Measurements from ENCODE around the gene TOMM20. TPM values are rescaled to one million over a fixed set of nuclear protein-coding genes. Genes with fewer than 3 reads are reported as not detected.

Gene TOMM20
- total RNA-seq, 1 experiment from 2014 or later: 72.6 TPM

- peaks cover 24% of the 10 kb centered on the region for H3K36me3 ChIP-seq (ENCODE audit: insufficient read depth, low read length, poor library complexity, severe bottlenecking)
- no peak overlapping the region for H3K4me3 ChIP-seq (ENCODE audit: low read depth, low read length, poor library complexity, severe bottlenecking)
- H3K9me3 ChIP-seq (ENCODE audit: low read depth, low read length, poor library complexity, severe bottlenecking): no peaks in the 10 kb centered on the region
- H3K27ac ChIP-seq (ENCODE audit: low read depth, low read length, poor library complexity, severe bottlenecking): no peak overlapping the region
- no TSS peak for BruUV-seq (replicated peaks)
- H3K27me3 ChIP-seq (replicated peaks; ENCODE audit: insufficient read depth, low read depth, low read length, poor library complexity): no peaks in the 10 kb centered on the region
- no peak for DNase-seq (ENCODE audit: low spot score)
- CTCF ChIA-PET: no interaction called here
- intact Hi-C loops (cut with micrococcal nuclease; ENCODE audit: unreplicated experiment): loop anchor here (10.0 kb wide), 1 partner anchor 866 kb away; no protein-coding TSS in a partner anchor
- POLR2A ChIA-PET (ENCODE audit: low non-redundant PET): no interaction called here
- no peak for TF ChIP-seq EZH2 (IDR thresholded peaks at IDR 0.05; ENCODE audit: borderline replicate concordance, low read depth, low read length, poor library complexity, severe bottlenecking)
- TF ChIP-seq, protein P1, sequence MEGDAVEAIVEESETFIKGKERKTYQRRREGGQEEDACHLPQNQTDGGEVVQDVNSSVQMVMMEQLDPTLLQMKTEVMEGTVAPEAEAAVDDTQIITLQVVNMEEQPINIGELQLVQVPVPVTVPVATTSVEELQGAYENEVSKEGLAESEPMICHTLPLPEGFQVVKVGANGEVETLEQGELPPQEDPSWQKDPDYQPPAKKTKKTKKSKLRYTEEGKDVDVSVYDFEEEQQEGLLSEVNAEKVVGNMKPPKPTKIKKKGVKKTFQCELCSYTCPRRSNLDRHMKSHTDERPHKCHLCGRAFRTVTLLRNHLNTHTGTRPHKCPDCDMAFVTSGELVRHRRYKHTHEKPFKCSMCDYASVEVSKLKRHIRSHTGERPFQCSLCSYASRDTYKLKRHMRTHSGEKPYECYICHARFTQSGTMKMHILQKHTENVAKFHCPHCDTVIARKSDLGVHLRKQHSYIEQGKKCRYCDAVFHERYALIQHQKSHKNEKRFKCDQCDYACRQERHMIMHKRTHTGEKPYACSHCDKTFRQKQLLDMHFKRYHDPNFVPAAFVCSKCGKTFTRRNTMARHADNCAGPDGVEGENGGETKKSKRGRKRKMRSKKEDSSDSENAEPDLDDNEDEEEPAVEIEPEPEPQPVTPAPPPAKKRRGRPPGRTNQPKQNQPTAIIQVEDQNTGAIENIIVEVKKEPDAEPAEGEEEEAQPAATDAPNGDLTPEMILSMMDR (conservative IDR thresholded peaks at IDR 0.05; ENCODE audit: low read depth, low read length): no peak
- H3K4me1 ChIP-seq (ENCODE audit: insufficient read depth, low read length, poor library complexity, severe bottlenecking): peaks cover under 1% of the 10 kb centered on the region
These were observed 19.8 kb downstream of the TOMM20 start for GRCh38 chr1:235108876-235109275.

DNA sequence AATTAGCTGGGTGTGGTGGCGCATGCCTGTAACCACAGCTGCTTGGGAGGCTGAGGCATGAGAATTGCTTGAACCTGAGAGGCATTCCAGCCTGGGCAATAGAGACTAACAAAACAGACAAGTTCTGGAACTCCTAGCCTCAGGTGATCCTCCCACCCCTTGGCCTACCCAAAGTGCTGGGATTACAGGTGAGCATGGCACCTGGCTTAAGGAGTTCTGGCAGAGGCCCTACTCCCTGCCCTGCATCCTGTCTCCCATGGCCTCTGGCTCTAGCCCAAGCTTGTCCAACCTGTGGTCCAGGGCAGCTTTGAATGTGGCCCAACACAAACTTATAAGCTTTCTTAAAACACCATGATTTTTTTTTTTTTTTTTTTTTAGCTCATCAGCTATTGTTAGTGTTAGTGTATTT, 20.4 kb downstream of the TOMM20 start:
- H3K9me3 ChIP-seq (ENCODE audit: low read depth, low read length, poor library complexity, severe bottlenecking): no peaks in the 10 kb centered on the region
- DNase-seq (ENCODE audit: low spot score): no peak
- no peak overlapping the region for H3K4me3 ChIP-seq (ENCODE audit: low read depth, low read length, poor library complexity, severe bottlenecking)
- no peaks in the 10 kb centered on the region for H3K27me3 ChIP-seq (replicated peaks; ENCODE audit: insufficient read depth, low read depth, low read length, poor library complexity)
- H3K27ac ChIP-seq (ENCODE audit: low read depth, low read length, poor library complexity, severe bottlenecking): no peak overlapping the region
- no TSS peak for BruUV-seq (replicated peaks)
- POLR2A ChIA-PET (ENCODE audit: low non-redundant PET): no interaction called here
- peaks cover 17% of the 10 kb centered on the region for H3K36me3 ChIP-seq (ENCODE audit: insufficient read depth, low read length, poor library complexity, severe bottlenecking)
- H3K4me1 ChIP-seq (ENCODE audit: insufficient read depth, low read length, poor library complexity, severe bottlenecking): peaks cover 3% of the 10 kb centered on the region
- TF ChIP-seq EZH2 (IDR thresholded peaks at IDR 0.05; ENCODE audit: borderline replicate concordance, low read depth, low read length, poor library complexity, severe bottlenecking): no peak
- TF ChIP-seq, protein P1 (conservative IDR thresholded peaks at IDR 0.05; ENCODE audit: low read depth, low read length): no peak
- intact Hi-C loops (cut with micrococcal nuclease; ENCODE audit: unreplicated experiment): loop anchor here (10.0 kb wide), 1 partner anchor 867 kb away; no protein-coding TSS in a partner anchor
- CTCF ChIA-PET: no interaction called here

DNA sequence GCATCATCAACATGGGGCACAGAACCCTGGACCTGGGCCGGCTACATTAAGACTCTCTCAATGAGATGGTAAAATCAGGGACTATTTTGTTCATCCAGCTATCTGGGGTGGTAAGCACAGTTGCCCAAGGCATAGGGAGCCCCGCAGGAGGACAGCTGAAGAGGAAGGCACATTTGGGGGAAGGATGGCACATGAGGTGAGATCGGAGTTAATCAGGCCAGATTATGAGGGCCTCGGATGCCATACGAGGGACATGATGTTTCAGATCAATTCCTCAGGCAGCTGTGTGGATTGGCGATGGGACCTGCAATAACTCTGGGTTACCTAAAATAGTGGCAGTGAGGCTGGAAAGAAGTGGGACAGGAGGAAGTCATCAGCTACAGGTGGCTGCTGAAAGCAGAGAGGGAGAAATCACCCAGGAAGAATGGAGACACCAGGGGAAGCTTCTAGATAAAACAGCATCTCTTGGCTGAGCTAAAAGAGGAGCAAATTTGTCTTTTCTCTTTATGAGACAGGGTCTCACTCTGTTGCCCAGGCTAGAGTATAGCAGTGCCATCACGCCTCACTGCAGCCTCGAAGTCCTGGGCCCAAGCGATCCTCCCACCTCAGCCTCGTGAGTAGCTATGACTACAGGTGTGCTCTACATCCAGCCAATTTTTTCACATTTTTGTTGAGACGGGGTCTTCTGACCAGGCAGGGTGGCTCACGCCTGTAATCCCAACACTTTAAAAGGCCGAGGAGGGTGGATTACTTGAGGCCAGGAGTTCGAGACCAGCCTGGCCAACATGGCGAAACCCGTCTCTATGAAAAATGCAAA, 21.1 kb downstream of the TOMM20 start:
- ChIA-PET CTCF (no interaction called here), POLR2A (ENCODE audit: low non-redundant PET) (no interaction called here)
- Histone ChIP-seq H3K4me3 (ENCODE audit: low read depth, low read length, poor library complexity, severe bottlenecking) (no peak overlapping the region), H3K27me3 (replicated peaks; ENCODE audit: insufficient read depth, low read depth, low read length, poor library complexity) (no peaks in the 10 kb centered on the region), H3K27ac (ENCODE audit: low read depth, low read length, poor library complexity, severe bottlenecking) (no peak overlapping the region), H3K36me3 (ENCODE audit: insufficient read depth, low read length, poor library complexity, severe bottlenecking) (peaks cover 11% of the 10 kb centered on the region), H3K4me1 (ENCODE audit: insufficient read depth, low read length, poor library complexity, severe bottlenecking) (peaks cover 3% of the 10 kb centered on the region), H3K9me3 (ENCODE audit: low read depth, low read length, poor library complexity, severe bottlenecking) (no peaks in the 10 kb centered on the region)
- TF ChIP-seq, protein P1 (conservative IDR thresholded peaks at IDR 0.05; ENCODE audit: low read depth, low read length): no peak
- no peak for TF ChIP-seq EZH2 (IDR thresholded peaks at IDR 0.05; ENCODE audit: borderline replicate concordance, low read depth, low read length, poor library complexity, severe bottlenecking)
- no TSS peak for BruUV-seq (replicated peaks)
- intact Hi-C loops (cut with micrococcal nuclease; ENCODE audit: unreplicated experiment): loop anchor here (10.0 kb wide), 1 partner anchor 867 kb away; no protein-coding TSS in a partner anchor
- no peak for DNase-seq (ENCODE audit: low spot score)

All from A673 (cell line).